Stimulated activated CD4-positive, alpha-beta T cell treated with anti-CD3 and anti-CD28 coated beads, Interleukin-1b, Interleukin-23, amount 100 ng/mL, for 1 hour (primary cell): ENCODE results near the gene P3H2.
"Not testable (repeated sequence)": the region's sequence is repeated elsewhere in the genome, so short reads cannot be mapped to it uniquely, and the experiment has no call there.

Source experiments
- DNase-seq, 2 donors: peaks; one replicate each; pipeline ENCODE4 v3.0.0-alpha.2; 2020; ENCODE audit warnings: low read depth in 2 of 2

Gene P3H2

GRCh38 chr3:190120269-190121060, at the start of gene P3H2:
TSS of gene P3H2 (minus strand) at chr3:190120897. CDS start at chr3:190120731, 166 bp downstream.
- DNase-seq = no peak

GRCh38 chr3:190169877-190170276, 49.2 kb upstream of the P3H2 start:
- DNase-seq = no peak

GRCh38 chr3:190169243-190169642, 48.5 kb upstream of the P3H2 start:
- DNase-seq = no peak

GRCh38 chr3:190167936-190168680, 47.4 kb upstream of the P3H2 start:
- no peak for DNase-seq

- no peak for DNase-seq
Measured at GRCh38 chr3:190166948-190167347, 46.3 kb upstream of the P3H2 start.

- DNase-seq = no peak
Measured at GRCh38 chr3:190165253-190165652, 44.6 kb upstream of the P3H2 start.

GRCh38 chr3:190162013-190162412, 41.3 kb upstream of the P3H2 start:
- DNase-seq = not testable (repeated sequence)

GRCh38 chr3:190159902-190160435, 39.3 kb upstream of the P3H2 start:
- DNase-seq = no peak

- DNase-seq = no peak
Measured at GRCh38 chr3:190158261-190158660, 37.6 kb upstream of the P3H2 start.

GRCh38 chr3:190155752-190156151, 35.1 kb upstream of the P3H2 start:
- no peak for DNase-seq

- no peak for DNase-seq
Measured at GRCh38 chr3:190150681-190151080, 30.0 kb upstream of the P3H2 start.

GRCh38 chr3:190149830-190150619, 29.3 kb upstream of the P3H2 start:
- DNase-seq = not testable (repeated sequence)

- not testable (repeated sequence) for DNase-seq
Measured at GRCh38 chr3:190144793-190145192, 24.1 kb upstream of the P3H2 start.

GRCh38 chr3:190142041-190142440, 21.3 kb upstream of the P3H2 start:
- no peak for DNase-seq

- DNase-seq = no peak
Measured at GRCh38 chr3:190139365-190139764, 18.7 kb upstream of the P3H2 start.

GRCh38 chr3:190132371-190132770, 11.7 kb upstream of the P3H2 start:
- no peak for DNase-seq

GRCh38 chr3:190131329-190131728, 10.6 kb upstream of the P3H2 start:
- no peak for DNase-seq

- no peak for DNase-seq
Measured at GRCh38 chr3:190130696-190131095, 10.0 kb upstream of the P3H2 start.

- no peak for DNase-seq
Measured at GRCh38 chr3:190130037-190130436, 9.3 kb upstream of the P3H2 start.

GRCh38 chr3:190127797-190128196, 7.1 kb upstream of the P3H2 start:
- no peak for DNase-seq

- DNase-seq = no peak
Measured at GRCh38 chr3:190127195-190127594, 6.5 kb upstream of the P3H2 start.
